Prostate gland (tissue), 2 donors: ENCODE results near the gene FAP. TPM values are rescaled to one million over a fixed set of nuclear protein-coding genes. Genes with fewer than 3 reads are reported as not detected.

Experiments
- DNase-seq: peaks from one replicate; pipeline ENCODE4 v3.0.0-alpha.2; 2019; ENCODE audit warnings: low spot score
- H3K27ac ChIP-seq, 2 donors: fragments of 200-600 bp; sonication (generic); 2 replicates each; pipeline ENCODE4 v1.5.1; 2017 to 2019
- H3K27me3 ChIP-seq: fragments of 200-600 bp; sonication (generic); replicated peaks from 2 replicates; pipeline ENCODE4 v1.5.1; 2019; ENCODE audit not compliant: insufficient read depth
- H3K36me3 ChIP-seq, 2 donors: fragments of 200-600 bp; sonication (generic); 1 replicate in 1 of 2; 2 replicates in 1 of 2; pipeline versions ENCODE4 v1.5.1 to v1.8.1; 2017 to 2019
- H3K4me1 ChIP-seq: fragments of 200-600 bp; sonication (generic); replicated peaks from 2 replicates; pipeline ENCODE4 v1.5.1; 2019
- H3K4me3 ChIP-seq, 2 donors: fragments of 200-600 bp; sonication (generic); 2 replicates each; pipeline ENCODE4 v1.5.1; 2017 to 2019
- H3K9me3 ChIP-seq: fragments of 200-600 bp; sonication (generic); 2 replicates; pipeline ENCODE4 v1.5.1; 2017
- CTCF ChIP-seq, 4 experiments: fragments of 200-600 bp in 2 of 4; fragments of 450-650 bp in 2 of 4; sonication (generic) in 2 of 4; IDR thresholded peaks; 1 replicate in 3 of 4; 2 replicates in 1 of 4; pipeline ENCODE4 v1.5.1; 2016 to 2019; ENCODE audit warnings: antibody characterized with exemption in 4 of 4, mild to moderate bottlenecking in 2 of 4, moderate library complexity in 2 of 4
- POLR2A ChIP-seq: fragments of 450-650 bp; IDR thresholded peaks from one replicate; pipeline ENCODE4 v1.6.1; 2016; ENCODE audit warnings: antibody characterized with exemption, mild to moderate bottlenecking
- POLR2AphosphoS5 ChIP-seq: sonication (generic); formaldehyde crosslinking; IDR thresholded peaks from one replicate; pipeline ENCODE4 v1.6.1; 2017; ENCODE audit warnings: antibody characterized with exemption
- WGBS: methylation state at CpG from one replicate; pipeline ENCODE4 v1.1.5; 2018; 5-methylcytosine and 5-hydroxymethylcytosine counted together
- intact Hi-C: fragments of 100-400 bp; cut with DNase I; formaldehyde crosslinking; loops from one replicate; pipeline ENCODE4 v1.14.2; 2022
- total RNA-seq, 2 donors: library from RNA; depleted of rRNA; stranded (reverse); fragments of >200 nt; gene quantifications; one replicate each; pipeline ENCODE4 v1.1.0, GENCODE V29; 2016

FAP gene
- total RNA-seq, 2 donors from 2014 or later: 2.0 TPM; not detected in 1

DNA sequence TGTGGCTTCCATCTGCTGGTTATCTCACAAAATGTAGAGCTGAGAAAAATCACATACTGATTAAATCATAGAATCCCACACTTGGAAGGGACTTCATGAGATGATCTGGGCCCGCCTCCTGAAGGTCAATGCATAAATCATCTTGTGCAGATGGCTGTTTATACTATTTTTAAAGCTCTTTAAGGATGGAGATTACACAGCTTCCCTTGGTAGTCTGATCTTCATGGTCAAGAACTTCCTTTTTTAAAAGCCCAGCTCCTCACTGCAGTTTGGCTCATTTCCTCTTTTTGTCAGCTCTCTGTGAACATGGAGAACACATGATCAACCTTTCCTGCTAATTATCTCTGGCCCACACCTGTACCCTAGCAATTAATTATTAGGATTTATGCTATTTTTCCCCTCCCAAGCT is 117.1 kb downstream of the FAP start:
- DNase-seq: no peak
- Histone ChIP-seq H3K27me3 (no peaks in the 10 kb centered on the region), H3K9me3 (no peaks in the 10 kb centered on the region), H3K4me1 (no peaks in the 10 kb centered on the region), H3K36me3 (no peaks in the 10 kb centered on the region), H3K4me3 (no peak overlapping the region), H3K27ac (no peak overlapping the region)
- 50% methylated on average over 1 of the region's 1 CpG for WGBS
- TF ChIP-seq POLR2AphosphoS5 (no peak), CTCF (IDR thresholded peaks at IDR 0.05) (no peak), POLR2A (no peak)
- intact Hi-C loops: loop anchor here (10.0 kb wide), 1 partner anchor 121 kb away; no protein-coding TSS in a partner anchor

- WGBS: 67% methylated on average over 2 of the region's 2 CpGs
- no peak for DNase-seq
- Histone ChIP-seq H3K4me3 (no peak overlapping the region), H3K4me1 (no peaks in the 10 kb centered on the region), H3K27me3 (no peaks in the 10 kb centered on the region), H3K36me3 (no peaks in the 10 kb centered on the region), H3K9me3 (no peaks in the 10 kb centered on the region), H3K27ac (no peak overlapping the region)
- TF ChIP-seq POLR2AphosphoS5: no peak
- TF ChIP-seq CTCF (IDR thresholded peaks at IDR 0.05): no peak
- no peak for TF ChIP-seq POLR2A
- intact Hi-C loops: loop anchor here (10.0 kb wide), 1 partner anchor 120 kb away; no protein-coding TSS in a partner anchor
Observed at GRCh38 chr2:162125138-162125537, 118.1 kb downstream of the FAP start.

DNA sequence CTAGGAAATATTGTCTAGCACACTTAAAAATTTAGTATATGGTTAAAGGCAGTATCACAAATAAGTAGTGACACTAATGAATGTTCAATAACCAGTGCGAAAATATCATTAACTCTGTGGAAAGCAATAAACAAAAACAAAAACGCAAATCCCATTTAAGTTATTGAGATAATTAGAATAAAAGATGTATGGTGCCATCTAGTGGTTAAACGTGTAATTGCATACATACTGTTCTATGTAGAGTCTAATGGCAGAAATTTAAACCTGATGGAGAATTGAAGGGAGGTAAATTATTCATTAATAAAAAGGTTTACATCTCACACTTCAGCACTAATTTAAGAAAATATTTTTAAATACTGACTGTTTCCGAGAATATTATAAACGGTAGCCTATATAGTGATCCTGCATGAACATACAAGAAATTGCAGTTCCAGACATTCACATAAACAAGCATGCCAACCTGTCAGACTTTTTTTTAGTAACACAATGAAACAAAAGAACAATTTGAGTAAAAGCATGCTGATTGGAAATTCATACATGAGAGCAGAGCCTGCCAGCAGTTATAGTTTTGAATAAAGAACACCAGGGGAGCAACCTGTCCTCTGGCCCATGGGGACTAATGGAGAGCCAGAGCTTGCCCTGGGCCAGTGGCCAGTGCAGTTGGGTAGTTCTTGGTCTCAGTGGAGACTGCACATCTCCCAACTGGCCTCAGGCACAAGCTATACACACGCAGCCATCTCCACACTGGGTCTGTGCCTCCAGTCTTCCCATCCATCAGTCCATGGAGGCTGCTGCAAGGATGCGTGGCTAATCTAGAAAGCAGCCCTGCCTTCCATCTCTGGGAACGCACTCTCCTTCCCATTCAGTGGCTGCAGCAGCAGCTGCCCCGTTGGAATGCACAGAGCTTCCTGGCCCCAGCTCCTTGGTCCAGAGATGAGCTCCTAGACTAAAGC is 119.2 kb downstream of the FAP start:
- no peak overlapping the region for H3K4me3 ChIP-seq
- no peaks in the 10 kb centered on the region for H3K4me1 ChIP-seq
- no peaks in the 10 kb centered on the region for H3K27me3 ChIP-seq
- H3K9me3 ChIP-seq: no peaks in the 10 kb centered on the region
- peak; percentile 41 for DNase-seq
- intact Hi-C loops: loop anchor here (10.0 kb wide), 1 partner anchor 119 kb away; no protein-coding TSS in a partner anchor
- no peak overlapping the region for H3K27ac ChIP-seq
- no peaks in the 10 kb centered on the region for H3K36me3 ChIP-seq
- 36% methylated on average over 9 of the region's 9 CpGs for WGBS
- no peak for TF ChIP-seq POLR2A
- peak; percentile 48 to 96 (median 76) for TF ChIP-seq CTCF (IDR thresholded peaks at IDR 0.05)

Other genes starting within 250 kb of the FAP start
- gene DPP4, start 169.2 kb downstream of the FAP start, total RNA-seq: 10 to 100 TPM; 36.8 to 76.0 TPM
- 1 to 10 TPM in 1 of 2 donors, not detected in 1; 1.6 TPM for gene GCG, start 91.2 kb downstream of the FAP start, total RNA-seq
- 10 to 100 TPM; 13.1 to 14.7 TPM for gene IFIH1, start 75.2 kb upstream of the FAP start, total RNA-seq
- gene GCA, start 100.7 kb upstream of the FAP start, total RNA-seq: 10 to 100 TPM; 29.5 to 42.9 TPM